ENCODE results near the gene CCDC8. TPM values are rescaled to one million over a fixed set of nuclear protein-coding genes. Genes with fewer than 3 reads are reported as not detected.

CCDC8 gene
- total and polyA plus RNA-seq, 9 of the 15 experiments (the other 6 are each of a cell fraction or from before 2014, with no cell fraction given): 0.68 to 30.8 (median 15.6) TPM

DNA sequence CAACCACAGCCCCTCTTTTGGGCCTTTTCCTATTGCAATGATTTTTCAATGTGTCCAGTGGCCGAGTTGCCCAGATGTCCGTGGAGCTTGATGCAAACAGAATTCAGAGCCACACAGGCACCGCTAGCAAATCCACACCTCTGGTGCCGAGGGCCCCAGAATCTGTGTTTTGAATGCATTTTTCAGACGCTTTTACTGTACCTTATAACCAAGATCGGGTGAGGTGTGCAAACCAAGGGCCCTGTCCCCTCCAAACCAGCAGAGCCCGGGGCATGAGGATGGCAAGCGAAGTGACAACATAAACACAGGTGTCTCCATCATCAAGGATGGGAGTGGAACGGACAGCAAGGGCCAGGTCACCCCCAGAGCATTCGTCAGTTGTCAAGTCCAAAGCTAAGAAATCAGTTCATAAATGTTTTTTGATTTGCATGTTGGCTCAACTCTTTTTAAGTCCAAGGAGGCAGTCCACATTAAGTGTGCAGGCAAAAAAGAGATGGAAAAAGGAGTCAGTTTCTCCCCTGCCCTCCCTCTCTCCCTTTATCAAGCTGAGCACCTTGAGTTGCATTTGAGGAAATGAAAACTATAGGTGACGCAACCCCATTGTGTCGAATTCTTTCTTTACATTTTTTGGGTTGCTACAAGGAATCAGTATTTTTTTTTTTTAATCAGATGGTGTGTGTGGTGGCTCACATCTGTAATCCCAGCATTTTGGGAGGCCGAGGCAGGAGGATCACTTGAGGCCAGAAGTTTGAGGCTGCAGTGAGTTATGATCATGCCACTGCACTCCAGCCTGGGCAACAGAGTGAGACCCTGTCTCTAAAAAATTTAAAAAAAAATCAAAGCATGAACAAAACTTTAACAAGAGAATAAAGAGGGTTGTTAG is 2.9 kb downstream of the CCDC8 start (continued):
- TF ChIP-seq ZC3H4 (CRISPR knock-in tag; IDR thresholded peaks at IDR 0.05; ENCODE audit: borderline replicate concordance): no peak
- no peak for TF ChIP-seq RCOR1 (IDR thresholded peaks at IDR 0.05; ENCODE audit: borderline replicate concordance in 1 of 2, low read depth in 2 of 2, low read length in 2 of 2)
- no peak for TF ChIP-seq ZNF175 (CRISPR knock-in tag; IDR thresholded peaks at IDR 0.05; ENCODE audit: low read depth)
- TF ChIP-seq KLF1 (tag; IDR thresholded peaks at IDR 0.05): no peak
- no peak for TF ChIP-seq ID3 (CRISPR knock-in tag; IDR thresholded peaks at IDR 0.05)
- TF ChIP-seq ID3 (tag; IDR thresholded peaks at IDR 0.05): no peak
- no peak for TF ChIP-seq ZNF23 (CRISPR knock-in tag; IDR thresholded peaks at IDR 0.05)
- TF ChIP-seq PURB (CRISPR knock-in tag; IDR thresholded peaks at IDR 0.05; ENCODE audit: low read depth): no peak
- TF ChIP-seq, protein P1, sequence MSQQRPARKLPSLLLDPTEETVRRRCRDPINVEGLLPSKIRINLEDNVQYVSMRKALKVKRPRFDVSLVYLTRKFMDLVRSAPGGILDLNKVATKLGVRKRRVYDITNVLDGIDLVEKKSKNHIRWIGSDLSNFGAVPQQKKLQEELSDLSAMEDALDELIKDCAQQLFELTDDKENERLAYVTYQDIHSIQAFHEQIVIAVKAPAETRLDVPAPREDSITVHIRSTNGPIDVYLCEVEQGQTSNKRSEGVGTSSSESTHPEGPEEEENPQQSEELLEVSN (IDR thresholded peaks at IDR 0.05; ENCODE audit: borderline replicate concordance in 1 of 2, extremely low read depth in 1 of 2, insufficient read depth in 1 of 2, insufficient read length in 1 of 2, low read depth in 1 of 2, low read length in 1 of 2, poor library complexity in 1 of 2, severe bottlenecking in 1 of 2): no peak
- TF ChIP-seq ZNF12 (CRISPR knock-in tag; IDR thresholded peaks at IDR 0.05): no peak
- no peak for TF ChIP-seq GATAD2B (IDR thresholded peaks at IDR 0.05; ENCODE audit: borderline replicate concordance)
- peak; percentile 27 for TF ChIP-seq RBM25 (IDR thresholded peaks at IDR 0.05; ENCODE audit: low read depth, low read length, severe bottlenecking)
- peak; percentile 34; the same call in 1 of the 2 replicates for TF ChIP-seq ZBTB33 (CRISPR knock-in tag; IDR thresholded peaks at IDR 0.05)
- no peak for TF ChIP-seq IRF2 (CRISPR knock-in tag; IDR thresholded peaks at IDR 0.05)
- TF ChIP-seq CEBPB (tag; IDR thresholded peaks at IDR 0.05): peak; percentile 73
- TF ChIP-seq ZBTB12 (CRISPR knock-in tag; IDR thresholded peaks at IDR 0.05): no peak
- no peak for TF ChIP-seq MTA2 (IDR thresholded peaks at IDR 0.05; ENCODE audit: low read depth)
- no peak for TF ChIP-seq ZNF431 (CRISPR knock-in tag; IDR thresholded peaks at IDR 0.05)
- TF ChIP-seq TAF15 (IDR thresholded peaks at IDR 0.05; ENCODE audit: low read depth, low read length): no peak
- no peak for TF ChIP-seq DEAF1 (CRISPR knock-in tag; IDR thresholded peaks at IDR 0.05)
- no peak for TF ChIP-seq ZNF584 (CRISPR knock-in tag; IDR thresholded peaks at IDR 0.05; ENCODE audit: low read depth)
